Measurements from ENCODE around the gene ST7. TPM values are rescaled to one million over a fixed set of nuclear protein-coding genes. Genes with fewer than 3 reads are reported as not detected.
A peak's percentile ranks its signal among the peaks of the same experiment; 100 is the strongest.

The ST7 gene
- total and polyA plus RNA-seq, 2 of the 8 experiments (the other 6 are each of a cell fraction or from before 2014, with no cell fraction given) = 16.3 to 18.0 TPM

DNA sequence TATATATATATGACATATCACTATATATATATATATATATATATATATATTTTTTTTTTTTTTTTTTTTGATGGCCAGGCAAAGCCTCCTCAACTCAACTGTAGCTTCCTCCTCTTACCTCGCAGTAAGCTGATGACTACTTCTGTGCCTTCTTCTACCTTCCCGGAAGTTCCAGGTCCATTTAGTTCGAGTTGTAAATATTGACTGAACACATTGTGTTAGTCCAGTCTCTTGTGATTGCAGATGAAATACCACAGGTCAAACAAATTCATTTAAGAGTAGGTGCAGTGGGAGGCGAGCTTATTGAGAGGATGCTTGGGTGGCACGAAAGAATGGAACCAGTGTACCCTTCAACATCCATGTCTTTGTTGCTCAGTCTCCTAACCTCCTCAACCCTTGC lies 144.6 kb downstream of the ST7 start:
- no peak for FAIRE-seq
- TF ChIP-seq SP2 (IDR thresholded peaks at IDR 0.05; ENCODE audit: low read length) = no peak
- no peak for TF ChIP-seq KDM1A (IDR thresholded peaks at IDR 0.05; ENCODE audit: borderline replicate concordance, low read length)
- TF ChIP-seq SAP30 (IDR thresholded peaks at IDR 0.05; ENCODE audit: insufficient read depth, insufficient replicate concordance, low read length) = no peak
- TF ChIP-seq, protein P1, sequence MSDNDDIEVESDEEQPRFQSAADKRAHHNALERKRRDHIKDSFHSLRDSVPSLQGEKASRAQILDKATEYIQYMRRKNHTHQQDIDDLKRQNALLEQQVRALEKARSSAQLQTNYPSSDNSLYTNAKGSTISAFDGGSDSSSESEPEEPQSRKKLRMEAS (IDR thresholded peaks at IDR 0.05) = no peak
- TF ChIP-seq ZNF274 (IDR thresholded peaks at IDR 0.05; ENCODE audit: borderline replicate concordance, extremely low read depth, low read length) = no peak
- no peak for TF ChIP-seq TAF1 (IDR thresholded peaks at IDR 0.05; ENCODE audit: low read depth, low read length)
- TF ChIP-seq TAF7 (optimal IDR thresholded peaks at IDR 0.05; ENCODE audit: borderline replicate concordance, low read depth, low read length) = no peak
- TF ChIP-seq NANOG (IDR thresholded peaks at IDR 0.05; ENCODE audit: insufficient read depth, low read depth, low read length, poor library complexity, severe bottlenecking) = no peak
- TF ChIP-seq, protein P2, sequence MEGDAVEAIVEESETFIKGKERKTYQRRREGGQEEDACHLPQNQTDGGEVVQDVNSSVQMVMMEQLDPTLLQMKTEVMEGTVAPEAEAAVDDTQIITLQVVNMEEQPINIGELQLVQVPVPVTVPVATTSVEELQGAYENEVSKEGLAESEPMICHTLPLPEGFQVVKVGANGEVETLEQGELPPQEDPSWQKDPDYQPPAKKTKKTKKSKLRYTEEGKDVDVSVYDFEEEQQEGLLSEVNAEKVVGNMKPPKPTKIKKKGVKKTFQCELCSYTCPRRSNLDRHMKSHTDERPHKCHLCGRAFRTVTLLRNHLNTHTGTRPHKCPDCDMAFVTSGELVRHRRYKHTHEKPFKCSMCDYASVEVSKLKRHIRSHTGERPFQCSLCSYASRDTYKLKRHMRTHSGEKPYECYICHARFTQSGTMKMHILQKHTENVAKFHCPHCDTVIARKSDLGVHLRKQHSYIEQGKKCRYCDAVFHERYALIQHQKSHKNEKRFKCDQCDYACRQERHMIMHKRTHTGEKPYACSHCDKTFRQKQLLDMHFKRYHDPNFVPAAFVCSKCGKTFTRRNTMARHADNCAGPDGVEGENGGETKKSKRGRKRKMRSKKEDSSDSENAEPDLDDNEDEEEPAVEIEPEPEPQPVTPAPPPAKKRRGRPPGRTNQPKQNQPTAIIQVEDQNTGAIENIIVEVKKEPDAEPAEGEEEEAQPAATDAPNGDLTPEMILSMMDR (IDR thresholded peaks at IDR 0.05; ENCODE audit: control extremely low read depth in 1 of 3, insufficient read depth in 1 of 3, low read depth in 1 of 3, low read length in 3 of 3) = no peak
- no peak for TF ChIP-seq SIRT6 (IDR thresholded peaks at IDR 0.05; ENCODE audit: low read length)
- TF ChIP-seq ASH2L (IDR thresholded peaks at IDR 0.05; ENCODE audit: low read length) = no peak

More for the DNA sequence above, 144.6 kb downstream of the ST7 start:
- no peak overlapping the region for H3K9ac ChIP-seq (replicated peaks in 1 of 4; ENCODE audit: extremely low read depth in 1 of 4, low read depth in 3 of 4, low read length in 3 of 4)
- no peak overlapping the region for H2AK5ac ChIP-seq (ENCODE audit: low read depth, low read length)
- peak overlapping the region; percentile 16; the same call in 1 of the 2 replicates for H2BK20ac ChIP-seq (ENCODE audit: low read length)
- CTCF ChIA-PET (ENCODE audit: partially characterized antibody) = interaction anchor here (0.6 to 1.2 kb wide), 3 partner anchors 22 to 130 kb away, joined by 3 read pairs; no protein-coding TSS in a partner anchor
- no peak overlapping the region for H2AFZ ChIP-seq (ENCODE audit: low read length)
- H3K23me2 ChIP-seq (ENCODE audit: low read depth, low read length) = no peaks in the 10 kb centered on the region
- no peak overlapping the region for H3K18ac ChIP-seq (ENCODE audit: extremely low read depth, low read length)
- H3K79me2 ChIP-seq (ENCODE audit: control insufficient read depth in 1 of 2, insufficient read depth in 2 of 2, low read length in 2 of 2) = no peaks in the 10 kb centered on the region
- H3K4ac ChIP-seq (replicated peaks; ENCODE audit: insufficient read length, low read depth, low read length) = no peak overlapping the region
- no peak overlapping the region for H4K5ac ChIP-seq (ENCODE audit: insufficient read length, low read depth, low read length)
- H2BK12ac ChIP-seq (ENCODE audit: low read depth, low read length) = no peak overlapping the region
- no peak overlapping the region for H4K91ac ChIP-seq (replicated peaks; ENCODE audit: insufficient read length, low read length)
- peaks cover 0 to 2% of the 10 kb centered on the region in 2 experiments for H4K20me1 ChIP-seq (replicated peaks in 1 of 2; ENCODE audit: control insufficient read depth in 1 of 2, insufficient read depth in 2 of 2, low read length in 2 of 2)
- H3K27ac ChIP-seq (ENCODE audit: low read depth, low read length) = no peak overlapping the region
- no peaks in the 10 kb centered on the region for H3K27me3 ChIP-seq (replicated peaks in 1 of 4; ENCODE audit: control insufficient read depth in 3 of 4, extremely low read depth in 1 of 4, insufficient read depth in 3 of 4, low read length in 3 of 4)
- no peak for DNase-seq (ENCODE audit: low read depth in 1 of 2, low spot score in 2 of 2)
- 0 out of 7 replicates have a peak, but pooled peaks cover 0 to 2% (median 0%) of the 10 kb centered on the region in 4 experiments for H3K4me1 ChIP-seq (replicated peaks in 1 of 4; ENCODE audit: control insufficient read depth in 3 of 4, insufficient read depth in 4 of 4, low read length in 3 of 4)
- no peak overlapping the region for H3K23ac ChIP-seq (ENCODE audit: insufficient read length)
- H3K9me3 ChIP-seq (ENCODE audit: insufficient read depth in 2 of 2, low read depth in 1 of 2, low read length in 1 of 2) = no peaks in the 10 kb centered on the region
- no peak overlapping the region for H2BK5ac ChIP-seq (ENCODE audit: low read depth, low read length)
- 95% methylated on average over 5 of the region's 5 CpGs; no CpG with 5 or more reads in 1 of the 2 experiments for WGBS, 2 experiments (ENCODE audit: extremely low coverage in 1 of 2, insufficient coverage in 1 of 2, insufficient read length in 1 of 2, insufficient replicate concordance in 2 of 2, low coverage in 1 of 2, low lambda C conversion rate in 2 of 2, missing lambda C conversion rate in 1 of 2)
- H3K36me3 ChIP-seq (ENCODE audit: control insufficient read depth in 2 of 4, insufficient read depth in 4 of 4, low read length in 3 of 4) = no peaks in the 10 kb centered on the region
- no peaks in the 10 kb centered on the region; the same call in 1 of the 2 replicates for H3K79me1 ChIP-seq (ENCODE audit: low read depth, low read length)
- no peak overlapping the region for H3K4me2 ChIP-seq (ENCODE audit: insufficient read depth in 1 of 2, low read depth in 2 of 2, low read length in 2 of 2)
- no peak overlapping the region for H4K8ac ChIP-seq (ENCODE audit: extremely low read depth, insufficient read depth, low read length)
- no peak overlapping the region for H3K14ac ChIP-seq (ENCODE audit: insufficient read length)
- H2BK120ac ChIP-seq (replicated peaks; ENCODE audit: low read depth, low read length) = no peak overlapping the region
- POLR2A ChIA-PET (ENCODE audit: partially characterized antibody) = no interaction called here
- H3K4me3 ChIP-seq (ENCODE audit: extremely low read depth in 1 of 4, insufficient read depth in 2 of 4, low read depth in 3 of 4, low read length in 4 of 4) = no peak overlapping the region
- H2BK15ac ChIP-seq (ENCODE audit: low read length) = no peak overlapping the region
- no peak overlapping the region for H3K56ac ChIP-seq (replicated peaks; ENCODE audit: insufficient read length, low read depth, low read length)

Data from H1 (cell line).